Suprapubic skin (tissue), 3 donors: ENCODE results near the gene ZNF652.

Source experiments
- POLR2A ChIP-seq, 2 donors: fragments of 450-650 bp; IDR thresholded peaks; one replicate each; pipeline ENCODE4 v1.6.1; 2017; ENCODE audit warnings: antibody characterized with exemption in 2 of 2, mild to moderate bottlenecking in 2 of 2, moderate library complexity in 2 of 2
- TF ChIP-seq, protein P1 (sequence below), 2 donors: fragments of 200-600 bp in 1 of 2; fragments of 450-650 bp in 1 of 2; sonication (generic) in 1 of 2; IDR thresholded peaks; one replicate each; pipeline ENCODE4 v1.5.1; 2016 to 2019; ENCODE audit warnings: antibody characterized with exemption in 2 of 2, mild to moderate bottlenecking in 1 of 2, moderate library complexity in 1 of 2

DNA sequence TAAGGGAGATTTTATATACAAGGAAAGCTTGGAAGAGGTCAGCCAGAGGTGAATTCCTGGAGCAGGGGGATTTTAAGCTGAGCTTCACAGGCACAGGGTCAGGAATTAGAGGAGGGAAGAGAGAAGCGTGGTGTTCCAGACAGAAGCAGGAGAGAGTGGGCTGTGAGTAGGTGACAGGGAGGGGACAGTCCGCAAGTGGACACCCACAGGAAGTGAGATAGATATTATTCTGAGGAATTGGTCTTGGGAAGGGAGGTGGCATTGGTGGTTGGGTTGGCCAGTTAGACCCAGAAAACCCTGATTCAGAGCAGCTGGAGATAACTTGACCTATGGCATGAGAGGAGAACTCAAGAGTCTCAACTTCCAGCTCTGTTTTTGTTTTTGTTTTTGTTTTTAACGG is 37.9 kb upstream of the ZNF652 start:
- TF ChIP-seq, protein P1, sequence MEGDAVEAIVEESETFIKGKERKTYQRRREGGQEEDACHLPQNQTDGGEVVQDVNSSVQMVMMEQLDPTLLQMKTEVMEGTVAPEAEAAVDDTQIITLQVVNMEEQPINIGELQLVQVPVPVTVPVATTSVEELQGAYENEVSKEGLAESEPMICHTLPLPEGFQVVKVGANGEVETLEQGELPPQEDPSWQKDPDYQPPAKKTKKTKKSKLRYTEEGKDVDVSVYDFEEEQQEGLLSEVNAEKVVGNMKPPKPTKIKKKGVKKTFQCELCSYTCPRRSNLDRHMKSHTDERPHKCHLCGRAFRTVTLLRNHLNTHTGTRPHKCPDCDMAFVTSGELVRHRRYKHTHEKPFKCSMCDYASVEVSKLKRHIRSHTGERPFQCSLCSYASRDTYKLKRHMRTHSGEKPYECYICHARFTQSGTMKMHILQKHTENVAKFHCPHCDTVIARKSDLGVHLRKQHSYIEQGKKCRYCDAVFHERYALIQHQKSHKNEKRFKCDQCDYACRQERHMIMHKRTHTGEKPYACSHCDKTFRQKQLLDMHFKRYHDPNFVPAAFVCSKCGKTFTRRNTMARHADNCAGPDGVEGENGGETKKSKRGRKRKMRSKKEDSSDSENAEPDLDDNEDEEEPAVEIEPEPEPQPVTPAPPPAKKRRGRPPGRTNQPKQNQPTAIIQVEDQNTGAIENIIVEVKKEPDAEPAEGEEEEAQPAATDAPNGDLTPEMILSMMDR (IDR thresholded peaks at IDR 0.05): no peak
- no peak for TF ChIP-seq POLR2A (IDR thresholded peaks at IDR 0.05)
